ENCODE results near the gene AP3S2. TPM values are rescaled to one million over a fixed set of nuclear protein-coding genes. Genes with fewer than 3 reads are reported as not detected.

Gene AP3S2
- total and polyA plus RNA-seq, 2 of the 13 experiments (the other 11 are each of a cell fraction or from before 2014, with no cell fraction given) = 17.6 to 44.4 TPM

- TF ChIP-seq ZNF784 (CRISPR knock-in tag; IDR thresholded peaks at IDR 0.05; ENCODE audit: borderline replicate concordance) (peak; percentile 38; the same call in 1 of the 2 replicates), ZBTB34 (CRISPR knock-in tag; IDR thresholded peaks at IDR 0.05) (0 out of 2 replicates have a peak, but pooled peaks have one; percentile 14), MLLT10 (CRISPR knock-in tag; IDR thresholded peaks at IDR 0.05) (no peak), KDM5B (CRISPR knock-in tag; IDR thresholded peaks at IDR 0.05; ENCODE audit: borderline replicate concordance) (0 out of 2 replicates have a peak, but pooled peaks have one; percentile 12), FOSL2 (CRISPR knock-in tag; IDR thresholded peaks at IDR 0.05) (peak; percentile 16; the same call in 1 of the 2 replicates)
Observed at GRCh38 chr15:89912145-89912673, 18.4 kb upstream of the AP3S2 start (continued).

- CTCF ChIA-PET (ENCODE audit: low intra/inter-chr PET ratio, low total read pairs) = no interaction called here
- intact Hi-C loops (cut with micrococcal nuclease; ENCODE audit: unreplicated experiment) = loop anchor here (10.0 kb wide), 1 partner anchor 84 kb away; no protein-coding TSS in a partner anchor
- BruUV-seq (replicated peaks) = TSS peak; percentile 69
- no peak overlapping the region for H3K4me3 ChIP-seq (replicated peaks in 1 of 3; ENCODE audit: insufficient read depth in 1 of 3, low read depth in 2 of 3, low read length in 3 of 3)
- WGBS (ENCODE audit: low lambda C conversion rate) = 67% methylated on average over 6 of the region's 6 CpGs
- POLR2A ChIA-PET = interaction anchor here (0.9 kb wide), 1 partner anchor 17 kb away, joined by 3 read pairs; the partner anchor contains the start of gene AP3S2
- no peak for DNase-seq (ENCODE audit: low spot score)
- no peak for ATAC-seq
- no peak overlapping the region for H3K9ac ChIP-seq (ENCODE audit: insufficient read depth, low read depth, low read length)
- H3K27ac ChIP-seq (ENCODE audit: extremely low read length, insufficient read depth, low read length) = no peak overlapping the region
- TF ChIP-seq ZNF34 (CRISPR knock-in tag; IDR thresholded peaks at IDR 0.05; ENCODE audit: borderline replicate concordance) (no peak), NFE2L2 (IDR thresholded peaks at IDR 0.05; ENCODE audit: low read length) (no peak), ZNF629 (CRISPR knock-in tag; conservative IDR thresholded peaks at IDR 0.05) (peak; percentile 39; the same call in 1 of the 2 replicates), GABPB1 (CRISPR knock-in tag; IDR thresholded peaks at IDR 0.05) (no peak), PRPF4 (IDR thresholded peaks at IDR 0.05; ENCODE audit: low read depth, low read length, poor library complexity, severe bottlenecking) (no peak), GTF2F1 (IDR thresholded peaks at IDR 0.05; ENCODE audit: low read length) (no peak), TEAD2 (CRISPR knock-in tag; IDR thresholded peaks at IDR 0.05) (no peak)
- peaks cover 24% of the 10 kb centered on the region for H3K4me1 ChIP-seq (ENCODE audit: insufficient read depth, low read length)
- H4K20me1 ChIP-seq (ENCODE audit: insufficient read depth, low read length) = no peaks in the 10 kb centered on the region
- no peaks in the 10 kb centered on the region for H3K36me3 ChIP-seq (replicated peaks in 1 of 2; ENCODE audit: control insufficient read depth in 1 of 2, insufficient read depth in 2 of 2, low read length in 2 of 2)
- no peak overlapping the region for H2AFZ ChIP-seq (ENCODE audit: low read length)
- FAIRE-seq = no peak
- H3K9me3 ChIP-seq (ENCODE audit: low read length) = no peaks in the 10 kb centered on the region
- no peaks in the 10 kb centered on the region for H3K79me2 ChIP-seq (ENCODE audit: insufficient read depth, low read length)
- 0 out of 2 replicates have a peak overlapping the region, but pooled peaks have one; percentile 97 for H3K4me2 ChIP-seq (ENCODE audit: low read depth, low read length)
- in situ Hi-C loops (cut with HindIII; ENCODE audit: extremely low pct_ligation_motif_present, low pct_unique_long_range_greater_than_20kb) = loop anchor here (5.0 kb wide), 1 partner anchor 61 kb away; no protein-coding TSS in a partner anchor
- no peaks in the 10 kb centered on the region for H3K27me3 ChIP-seq (ENCODE audit: control insufficient read depth in 1 of 2, insufficient read depth in 2 of 2, low read length in 2 of 2)
Observed at GRCh38 chr15:89910891-89911626, 17.3 kb upstream of the AP3S2 start.

All from HepG2 (cell line).